OCI-M2 (cell line): ENCODE data around the gene ANKDD1A.

ENCODE experiments used
- DNase-seq: peaks from one replicate; lab custom pipeline; 2025; ENCODE audit not compliant: unreplicated experiment; lab: John Stamatoyannopoulos, UW

The ANKDD1A gene

DNA sequence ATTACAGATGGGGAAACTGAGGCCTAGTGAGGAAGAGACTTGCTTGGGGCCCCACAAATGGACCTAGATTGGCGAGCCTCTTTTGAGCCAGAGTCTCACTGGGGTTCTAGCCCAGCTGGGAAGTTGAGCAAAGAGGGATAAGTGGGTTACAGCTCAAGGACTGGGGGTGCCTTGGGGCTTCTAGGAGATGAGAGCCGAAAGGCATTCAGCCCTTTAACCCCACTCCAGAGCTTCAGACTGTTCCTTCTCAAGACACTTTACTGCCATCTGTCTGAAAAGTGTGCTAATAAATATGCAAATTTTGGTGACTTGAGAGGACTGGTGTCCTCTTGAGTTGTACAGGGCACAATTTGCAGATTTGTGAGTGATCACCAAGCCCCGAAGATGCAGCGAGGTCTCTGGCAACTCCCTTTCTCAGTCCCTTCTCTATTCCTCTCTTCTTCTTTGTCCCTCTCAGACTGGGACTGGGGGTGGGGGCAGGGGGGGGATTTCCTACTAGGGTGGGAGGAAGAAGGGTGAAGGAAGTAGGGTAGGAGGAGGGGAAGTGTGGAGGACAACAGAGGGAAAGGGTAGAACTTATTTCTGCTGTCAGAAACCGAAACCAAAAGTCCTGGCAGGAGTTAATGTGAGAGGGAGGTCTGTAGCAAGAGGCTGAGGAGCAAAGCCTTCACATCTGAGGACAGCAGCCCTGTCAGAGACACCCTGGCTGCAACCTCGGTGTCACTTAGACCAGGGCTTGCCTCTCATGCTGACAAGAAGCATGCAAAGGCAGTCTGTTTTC is 16.2 kb upstream of the ANKDD1A start:
- no peak for DNase-seq

DNA sequence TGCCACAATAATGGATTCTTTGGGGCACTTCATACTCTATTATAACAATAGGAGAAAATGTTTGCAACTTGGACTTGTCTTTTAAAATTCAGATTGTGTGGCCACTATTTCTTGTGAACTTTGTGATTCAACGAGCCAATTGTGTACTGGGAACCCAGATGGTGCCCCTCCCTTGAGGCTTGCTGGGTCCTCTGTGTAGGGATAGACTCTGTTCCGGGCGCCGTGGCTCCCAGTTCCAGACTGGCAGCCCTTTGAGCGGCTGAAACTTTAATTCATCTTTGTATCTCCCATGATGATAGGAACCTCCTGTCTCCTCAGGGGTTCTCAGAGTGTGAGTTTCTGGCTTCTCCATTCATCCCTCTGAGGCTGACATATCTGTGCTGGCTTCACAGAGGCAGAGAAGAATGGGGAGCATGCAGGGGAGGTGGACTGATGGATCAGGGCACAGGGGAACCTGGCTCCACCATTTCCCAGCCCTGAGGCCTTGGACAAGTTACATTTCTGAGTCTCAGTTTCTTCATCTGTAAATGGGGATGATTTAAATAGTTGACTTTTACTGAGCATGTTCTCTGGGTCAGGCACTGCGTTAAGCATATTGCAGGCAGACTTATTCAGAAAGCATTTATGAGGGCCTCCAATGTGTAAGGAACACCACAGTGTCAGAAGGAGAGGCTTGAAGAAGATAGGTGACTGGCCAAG is 15.2 kb upstream of the ANKDD1A start:
- no peak for DNase-seq

DNA sequence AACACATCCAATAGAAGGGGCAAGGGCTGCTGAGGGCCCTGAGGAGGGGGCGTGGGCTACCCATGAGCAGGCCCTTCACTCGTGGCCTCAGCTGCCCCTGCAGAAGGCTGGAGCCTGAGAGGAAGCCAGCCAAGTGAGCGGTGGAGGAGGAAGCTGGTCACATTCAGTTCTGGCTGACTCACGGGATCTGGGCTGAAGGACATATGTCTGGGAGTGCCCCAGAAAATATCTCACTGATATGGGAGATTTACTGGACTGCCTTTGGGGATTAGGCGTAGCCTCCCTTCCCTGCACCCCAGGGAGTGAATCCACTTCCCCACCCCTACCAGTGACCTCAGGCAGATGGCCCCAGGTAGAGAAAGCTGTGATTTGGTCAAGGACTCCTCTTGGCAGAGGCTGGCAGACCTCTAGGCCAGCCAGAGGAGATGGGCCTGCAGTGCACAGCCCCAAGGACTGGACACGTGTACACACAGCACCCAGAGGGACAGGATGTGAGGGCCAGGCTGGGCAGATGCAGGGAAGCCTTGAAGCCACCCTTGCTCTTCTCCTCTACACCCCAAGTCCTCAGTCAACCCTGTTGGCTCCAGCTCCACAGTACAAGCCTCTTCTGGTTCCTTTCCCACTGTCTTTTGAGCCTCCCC is 14.2 kb upstream of the ANKDD1A start:
- no peak for DNase-seq

DNA sequence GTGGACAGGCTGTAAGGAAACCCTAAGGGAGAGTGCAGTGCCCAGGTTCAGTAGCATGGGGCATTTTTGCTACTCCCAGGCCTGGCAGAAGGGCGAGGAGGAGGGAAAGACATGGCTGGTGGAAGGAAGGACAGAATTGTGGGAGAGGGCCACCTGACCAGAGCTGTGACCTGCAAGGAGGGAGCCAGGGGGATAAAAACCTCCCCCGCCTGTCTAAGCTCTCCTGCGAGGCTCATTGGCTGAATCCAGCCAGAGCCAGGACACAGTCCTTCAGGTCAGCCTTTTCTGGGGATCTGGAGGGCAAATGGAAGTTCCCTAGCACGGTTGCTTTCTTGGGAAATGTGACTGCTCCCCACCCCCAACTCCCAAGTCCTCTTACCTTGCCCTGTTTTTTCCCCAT is 13.3 kb upstream of the ANKDD1A start:
- no peak for DNase-seq

DNA sequence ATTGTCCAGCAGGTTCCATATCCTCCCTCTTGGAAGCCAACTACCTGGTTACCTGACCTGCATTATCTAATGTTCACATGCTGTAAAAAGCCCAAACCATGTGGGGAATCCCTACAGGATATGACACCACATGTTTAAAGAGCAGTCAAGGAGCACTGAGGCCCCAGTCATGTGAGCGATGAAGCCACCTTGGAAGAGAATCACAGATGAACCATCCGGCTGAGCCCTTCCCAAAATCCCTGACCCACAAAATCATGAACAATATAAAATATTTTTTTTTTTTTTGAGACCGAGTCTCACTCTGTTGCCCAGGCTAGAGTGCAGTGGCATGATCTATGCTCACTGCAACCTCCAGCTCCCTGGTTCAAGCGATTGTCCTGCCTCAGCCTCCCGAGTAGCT is 10.6 kb upstream of the ANKDD1A start:
- no peak for DNase-seq

GRCh38 chr15:64901914-64902313 is 9.8 kb upstream of the ANKDD1A start:
- no peak for DNase-seq

DNA sequence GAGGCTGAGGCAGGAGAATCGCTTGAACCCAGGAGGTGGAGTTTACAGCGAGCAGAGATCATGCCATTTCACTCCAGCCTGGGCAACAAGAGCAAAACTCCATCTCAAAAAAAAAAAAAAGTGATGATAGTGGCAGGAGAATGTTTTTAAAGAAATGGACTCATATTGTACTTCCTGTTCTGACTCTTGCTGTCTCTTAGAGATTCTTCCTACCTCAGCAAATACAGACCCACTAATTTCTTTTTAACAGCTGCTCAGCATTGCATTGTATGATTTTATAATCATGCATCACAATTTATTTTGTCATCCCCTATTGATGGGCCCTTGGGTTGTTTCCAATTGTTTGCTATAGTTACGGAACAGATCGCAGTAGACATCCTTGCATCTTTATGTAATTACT is 8.8 kb upstream of the ANKDD1A start:
- no peak for DNase-seq

GRCh38 chr15:64903326-64903950 is 8.3 kb upstream of the ANKDD1A start:
- DNase-seq = no peak

GRCh38 chr15:64904189-64904588 is 7.5 kb upstream of the ANKDD1A start:
- no peak for DNase-seq

DNA sequence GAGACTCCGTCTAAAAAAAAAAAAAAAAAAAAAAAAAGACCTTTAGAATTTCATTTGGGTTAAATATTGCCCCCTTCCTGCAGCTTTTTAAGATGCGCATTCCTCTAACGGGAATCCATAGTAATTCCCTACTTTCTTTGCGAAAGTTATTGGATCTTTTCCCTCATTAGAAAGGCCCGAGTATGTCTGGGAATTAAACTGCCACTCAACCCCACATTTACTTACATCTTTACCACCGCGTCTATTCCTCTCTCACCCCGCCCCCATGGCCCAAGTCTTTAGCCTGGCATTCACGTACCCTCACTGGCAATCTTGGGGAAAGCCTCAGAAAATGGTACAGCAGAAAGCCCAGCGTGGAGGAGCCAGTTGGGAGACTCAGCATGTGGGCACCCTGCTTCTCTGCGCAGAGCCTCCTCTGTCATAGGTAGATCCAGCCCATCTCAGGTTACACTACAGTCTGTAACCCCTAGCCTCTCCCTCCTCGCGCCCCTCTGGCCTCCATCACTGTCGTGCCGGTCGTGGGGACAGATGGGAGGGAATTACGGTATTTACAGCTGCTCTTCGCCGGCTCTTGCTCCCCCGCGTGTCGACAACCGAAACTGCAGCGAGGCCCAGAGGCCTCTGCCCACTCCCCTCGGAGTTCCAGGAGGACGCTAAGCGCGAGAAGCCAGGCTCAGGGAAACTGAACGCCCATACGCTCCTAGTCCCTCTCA is 6.4 kb upstream of the ANKDD1A start:
- no peak for DNase-seq

DNA sequence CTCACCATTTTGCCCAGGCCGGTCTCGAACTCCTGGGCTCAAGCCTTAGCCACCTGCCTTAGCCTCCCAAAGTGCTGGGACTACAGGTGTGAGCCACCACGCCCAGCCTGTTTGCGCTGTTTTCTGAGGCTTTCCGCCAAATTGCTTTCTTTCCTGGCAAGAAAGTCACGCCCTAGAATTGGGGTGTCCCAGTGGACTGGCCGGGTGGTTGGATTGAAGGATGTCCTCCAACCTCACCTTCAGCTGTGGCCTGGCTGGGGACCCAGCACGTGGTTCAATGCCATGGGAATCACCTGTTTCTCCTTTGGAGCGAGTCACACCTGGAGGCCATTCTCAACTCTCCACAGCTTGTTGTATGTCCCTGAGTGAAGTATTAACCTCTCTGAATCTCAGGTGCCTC is 5.8 kb upstream of the ANKDD1A start:
- no peak for DNase-seq

GRCh38 chr15:64906402-64906801 is 5.3 kb upstream of the ANKDD1A start:
- DNase-seq = no peak

DNA sequence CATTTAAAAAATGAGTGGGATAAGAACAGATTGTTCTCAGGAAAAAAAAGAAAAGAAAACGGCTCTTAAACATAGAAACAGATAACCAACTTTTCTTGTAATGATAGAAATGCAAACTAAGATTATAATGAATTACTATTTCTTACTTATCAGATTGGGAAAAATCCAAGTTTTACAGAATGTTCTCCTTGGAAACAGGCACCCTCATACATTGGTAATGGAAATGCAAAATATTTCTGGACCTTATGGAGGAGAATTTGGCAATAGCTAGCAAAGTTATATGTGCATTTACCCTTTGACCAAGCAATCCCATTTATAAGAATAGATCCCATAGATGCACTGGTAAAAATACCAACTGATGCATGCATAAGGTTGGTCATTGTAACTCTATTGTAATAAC is 3.7 kb upstream of the ANKDD1A start:
- no peak for DNase-seq

DNA sequence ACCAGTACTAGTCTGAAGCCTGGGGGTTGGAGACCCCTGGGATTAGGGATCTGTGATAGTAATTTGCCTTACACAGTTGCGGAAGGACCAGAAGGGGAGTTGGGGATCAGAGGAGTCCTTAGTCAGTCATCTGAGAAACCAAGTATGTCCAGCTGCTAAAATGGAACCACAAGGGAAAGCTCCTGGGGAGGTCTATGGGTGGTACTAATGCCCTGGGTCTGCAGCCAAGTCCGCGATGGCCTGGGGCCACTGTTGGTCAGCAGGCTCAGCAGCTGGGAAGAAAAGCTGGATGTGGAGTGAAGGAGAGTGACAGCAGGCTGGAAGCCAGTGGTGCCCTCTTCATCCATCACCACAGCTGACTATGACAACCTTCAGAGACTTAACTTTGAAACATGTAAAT is 2.2 kb upstream of the ANKDD1A start:
- no peak for DNase-seq

DNA sequence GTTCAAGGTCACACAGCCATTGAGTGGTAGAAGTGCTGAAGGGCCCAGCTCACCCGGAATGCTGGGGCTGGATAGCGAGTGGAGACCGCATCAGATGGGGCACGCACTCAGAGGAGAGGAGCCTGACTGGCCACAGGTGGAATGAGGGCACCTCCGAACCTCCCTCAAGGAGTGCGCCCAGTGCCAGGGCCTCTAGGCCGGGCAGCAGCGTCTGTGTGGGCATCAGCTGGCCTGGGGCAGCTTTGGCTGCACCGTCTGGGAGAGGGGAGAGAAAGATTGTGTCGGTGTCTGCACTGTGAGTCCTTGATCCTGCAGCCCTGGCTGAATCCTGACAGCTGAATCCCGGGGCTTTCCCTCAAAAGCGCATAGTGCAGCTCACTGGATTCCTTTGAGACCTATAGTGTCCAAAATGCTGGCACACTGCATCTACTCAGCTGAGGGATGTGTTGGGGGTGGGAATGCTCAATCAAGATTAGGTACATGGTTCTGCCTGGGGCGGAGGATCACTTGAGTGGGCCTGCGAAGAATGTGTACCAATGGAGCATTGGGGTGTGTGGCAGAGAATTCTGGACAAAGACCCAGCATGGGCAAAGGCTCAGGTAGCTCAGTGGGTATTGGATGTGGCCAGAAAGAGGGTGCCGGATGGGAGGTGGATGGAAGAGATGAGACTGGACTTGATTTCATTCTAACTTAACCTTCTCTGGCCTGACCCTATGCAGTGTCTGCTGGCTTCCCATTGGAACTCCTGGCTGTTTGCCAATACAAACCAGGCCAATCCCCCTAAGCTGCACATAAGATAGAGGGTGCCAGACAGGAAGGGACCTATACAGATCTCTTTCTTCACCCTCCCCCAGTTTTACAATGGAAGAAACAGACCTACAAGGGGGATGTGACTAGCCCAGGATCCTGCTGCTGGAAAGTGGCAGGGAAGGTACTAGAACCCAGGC is 950 bp downstream of the ANKDD1A start:
- no peak for DNase-seq

DNA sequence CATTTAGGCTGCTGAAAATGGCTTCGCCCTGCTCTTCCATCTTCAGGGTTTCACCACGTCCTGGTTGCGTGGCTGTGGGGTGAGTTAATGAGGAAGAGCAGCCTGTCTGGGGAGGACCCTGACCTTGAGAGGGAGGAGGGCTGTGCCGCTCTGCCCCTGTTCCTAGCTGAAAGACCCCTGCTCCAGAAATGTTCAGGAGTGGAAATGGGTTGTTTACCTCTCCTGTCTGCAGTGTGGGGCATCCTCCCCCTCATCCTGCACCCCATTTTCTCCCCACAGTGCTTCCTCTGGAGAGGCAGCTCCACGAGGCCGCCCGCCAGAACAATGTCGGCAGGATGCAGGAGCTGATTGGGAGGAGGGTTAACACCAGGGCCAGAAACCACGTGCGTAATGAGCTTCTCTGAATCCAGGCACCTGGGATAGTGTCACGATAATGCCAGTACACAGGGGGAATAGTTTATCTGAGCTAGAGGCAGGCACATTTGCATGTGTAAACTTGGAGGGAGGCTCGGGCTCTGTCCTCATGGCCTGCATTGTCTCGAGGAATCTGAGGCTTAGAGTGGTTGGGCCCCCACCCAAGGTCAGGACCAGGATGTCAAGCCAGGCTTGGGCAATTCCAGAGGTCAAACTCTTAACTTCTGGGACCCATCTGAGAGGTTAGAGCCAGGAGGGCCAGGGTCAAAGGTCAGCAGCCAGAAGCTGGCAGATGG is 4.0 kb downstream of the ANKDD1A start:
- no peak for DNase-seq

GRCh38 chr15:64916365-64916764 is 4.7 kb downstream of the ANKDD1A start:
- DNase-seq = no peak

GRCh38 chr15:64917211-64917610 is 5.5 kb downstream of the ANKDD1A start:
- DNase-seq = no peak

- DNase-seq = no peak
These were observed 8.0 kb downstream of the ANKDD1A start for GRCh38 chr15:64919721-64920120.
